UCSD-AML1 (cell line): ENCODE measurements around the gene FAM50A.

ENCODE experiments used
- DNase-seq: peaks from one replicate; lab custom pipeline; 2025; ENCODE audit not compliant: unreplicated experiment; lab: John Stamatoyannopoulos, UW

Gene FAM50A

DNA sequence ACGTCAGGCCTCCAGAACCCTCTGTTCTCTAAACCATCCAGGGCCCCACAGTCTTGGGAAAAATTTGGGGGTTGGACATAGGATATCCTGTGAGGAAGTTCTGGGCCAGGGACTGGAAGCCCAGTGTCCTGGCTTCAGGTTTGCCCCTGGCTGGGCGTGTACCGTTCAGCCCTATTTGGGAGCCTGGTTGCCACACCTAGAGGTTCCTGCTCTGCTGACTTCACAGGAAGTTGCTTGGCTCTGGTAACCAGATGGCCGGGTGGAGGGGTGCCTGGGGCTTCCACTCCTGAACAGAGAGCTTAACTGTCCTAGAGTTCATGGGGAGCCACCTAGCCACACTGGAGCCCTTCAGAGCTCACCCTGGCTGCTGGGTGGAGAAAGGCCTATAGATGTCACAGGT lies 31.5 kb upstream of the FAM50A start:
- peak; percentile 55 for DNase-seq

DNA sequence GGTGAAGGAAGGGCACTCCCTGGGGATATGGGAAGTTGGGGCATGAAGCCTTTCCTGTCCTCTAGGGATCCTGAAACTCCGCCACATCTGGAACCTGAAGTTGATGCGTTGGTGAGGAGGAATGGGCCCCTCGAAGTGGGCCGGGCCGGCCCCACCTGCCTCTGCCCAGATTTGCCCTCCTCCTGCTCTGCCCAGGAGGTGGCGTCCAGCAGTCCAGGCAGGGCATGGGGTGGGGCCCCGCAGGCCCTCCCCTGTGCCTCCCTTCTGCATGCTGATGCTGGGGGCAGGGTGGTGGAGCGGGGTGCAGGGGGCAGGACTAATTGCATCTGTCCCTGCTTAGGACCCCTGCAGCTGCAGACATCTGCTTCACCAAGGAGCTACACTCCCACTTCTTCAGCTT lies 30.8 kb upstream of the FAM50A start:
- no peak for DNase-seq

- DNase-seq: no peak
Measured at GRCh38 chrX:154417157-154417556, 26.8 kb upstream of the FAM50A start.

DNA sequence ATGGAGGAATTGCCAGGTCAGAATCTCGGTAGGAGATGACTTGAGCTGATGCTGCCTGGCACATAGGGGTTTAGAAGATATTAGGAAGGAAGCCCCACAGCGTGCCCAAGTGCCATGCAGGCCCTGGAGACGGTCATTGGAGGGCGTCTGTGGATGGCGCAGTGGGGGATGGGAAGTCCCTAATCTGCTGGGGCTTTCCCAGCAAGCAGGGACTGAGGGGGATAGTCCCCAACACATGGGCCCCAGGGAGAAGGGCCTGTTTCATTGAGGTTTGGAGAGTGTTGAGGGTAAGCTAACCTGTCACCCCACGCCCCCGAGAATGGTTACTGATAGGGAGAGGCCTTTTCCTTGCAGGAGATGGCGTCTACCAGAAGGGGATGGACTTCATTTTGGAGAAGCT lies 24.8 kb upstream of the FAM50A start:
- no peak for DNase-seq

GRCh38 chrX:154419688-154420401 lies 24.1 kb upstream of the FAM50A start:
- no peak for DNase-seq

- DNase-seq: no peak
Measured at GRCh38 chrX:154420402-154420756, 23.6 kb upstream of the FAM50A start.

DNA sequence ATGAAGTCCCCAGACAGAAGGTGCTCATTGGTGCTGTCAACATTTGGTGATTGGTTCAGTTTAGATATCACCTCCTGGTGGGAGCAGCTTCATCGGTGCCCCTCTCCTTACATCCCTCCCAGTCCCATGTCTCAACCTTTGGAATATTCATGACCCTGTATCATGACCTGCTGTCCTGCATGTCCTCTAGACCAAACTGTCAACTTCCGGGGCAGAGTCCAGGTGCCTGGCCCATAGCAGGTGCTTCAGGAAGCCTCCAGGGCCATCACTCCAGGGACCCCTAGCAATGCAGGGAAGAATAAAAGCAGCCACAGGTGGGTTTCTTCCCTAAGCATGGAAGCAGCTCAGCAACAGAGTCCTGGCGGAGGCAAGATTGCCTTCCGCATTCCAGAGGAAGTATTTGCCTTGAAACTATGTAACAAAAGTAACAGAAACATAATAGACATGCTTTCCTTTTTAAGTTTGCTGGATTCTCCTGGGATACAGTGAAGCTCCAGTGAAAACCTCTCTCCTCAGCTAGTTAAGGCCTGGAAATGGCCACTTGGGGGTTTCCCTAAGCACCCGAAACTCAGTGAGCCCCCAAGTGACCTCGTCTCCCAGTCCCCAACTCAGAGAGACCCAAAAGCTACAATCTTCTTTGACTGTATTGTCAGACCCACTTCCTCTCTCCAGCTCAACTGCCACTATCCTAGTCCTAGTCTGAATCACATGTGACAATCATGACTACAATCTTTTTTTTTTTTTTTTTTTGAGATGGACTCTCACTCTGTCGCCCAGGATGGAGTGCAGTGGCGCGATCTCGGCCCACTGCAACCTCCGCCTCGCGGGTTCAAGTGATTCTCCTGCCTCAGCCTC lies 16.8 kb upstream of the FAM50A start:
- DNase-seq: no peak

DNA sequence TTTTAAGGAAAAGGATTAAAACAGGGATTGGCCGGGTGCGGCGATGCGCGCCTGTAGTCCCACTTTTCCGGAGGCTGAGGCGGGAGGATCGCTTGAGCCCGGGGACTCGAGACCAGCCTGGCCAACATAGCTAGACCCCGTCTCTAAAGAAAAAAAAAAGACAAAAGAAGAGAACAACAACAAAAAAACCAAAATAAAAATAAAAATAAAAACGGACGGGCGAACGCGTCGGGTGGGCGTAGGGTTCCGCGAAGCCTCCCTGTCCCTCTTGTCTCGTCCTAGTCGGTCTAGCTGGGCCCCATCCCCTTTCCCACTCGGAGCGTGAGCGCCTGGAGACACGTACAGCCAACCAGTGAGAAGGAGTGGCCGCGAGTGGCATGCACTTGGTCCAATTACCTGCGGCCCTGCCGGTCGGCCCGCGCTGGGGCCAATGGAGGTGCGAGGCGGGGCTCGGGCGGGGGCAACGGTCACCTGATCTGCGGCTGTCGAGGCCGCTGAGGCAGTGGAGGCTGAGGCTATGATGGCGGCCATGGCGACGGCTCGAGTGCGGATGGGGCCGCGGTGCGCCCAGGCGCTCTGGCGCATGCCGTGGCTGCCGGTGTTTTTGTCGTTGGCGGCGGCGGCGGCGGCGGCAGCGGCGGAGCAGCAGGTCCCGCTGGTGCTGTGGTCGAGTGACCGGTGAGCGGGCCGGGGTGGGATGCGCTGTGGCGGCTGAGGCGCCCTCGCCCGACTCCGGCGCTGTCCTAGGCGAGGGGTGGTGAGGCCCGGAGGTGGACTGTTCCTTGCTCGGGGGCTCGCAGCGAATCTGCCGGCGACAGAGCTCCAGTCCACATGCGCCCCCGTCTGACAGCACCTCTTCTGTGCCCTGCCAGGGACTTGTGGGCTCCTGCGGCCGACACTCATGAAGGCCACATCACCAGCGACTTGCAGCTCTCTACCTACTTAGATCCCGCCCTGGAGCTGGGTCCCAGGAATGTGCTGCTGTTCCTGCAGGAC lies 15.5 kb upstream of the FAM50A start, which contains the start of gene ATP6AP1:
ATP6AP1 (plus strand) TSS at position 502 of the 996 bp plus-strand sequence; CDS start at position 518, 16 bp downstream.
- peak; percentile 88 for DNase-seq

DNA sequence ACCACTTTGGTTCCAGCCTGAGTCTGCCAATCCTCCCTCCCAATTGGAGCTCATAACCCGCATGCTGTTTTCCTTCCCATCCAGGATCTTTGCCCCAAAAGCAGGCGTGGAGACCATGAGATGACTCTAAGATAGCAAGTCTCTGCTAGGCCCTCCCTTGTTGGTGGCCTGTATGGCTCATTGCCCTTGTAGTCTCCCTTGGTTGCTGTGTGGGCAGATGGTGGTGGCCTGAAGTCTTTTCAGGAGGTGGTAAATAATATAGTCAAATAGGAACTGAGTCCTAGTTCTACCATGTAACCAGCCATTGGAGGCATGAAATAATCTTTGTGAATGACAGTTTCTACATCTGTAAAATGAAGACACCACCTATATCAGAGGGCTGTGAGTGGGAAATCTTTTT lies 14.2 kb upstream of the FAM50A start:
- DNase-seq: no peak

- no peak for DNase-seq
Measured at GRCh38 chrX:154430479-154430878, 13.5 kb upstream of the FAM50A start.

DNA sequence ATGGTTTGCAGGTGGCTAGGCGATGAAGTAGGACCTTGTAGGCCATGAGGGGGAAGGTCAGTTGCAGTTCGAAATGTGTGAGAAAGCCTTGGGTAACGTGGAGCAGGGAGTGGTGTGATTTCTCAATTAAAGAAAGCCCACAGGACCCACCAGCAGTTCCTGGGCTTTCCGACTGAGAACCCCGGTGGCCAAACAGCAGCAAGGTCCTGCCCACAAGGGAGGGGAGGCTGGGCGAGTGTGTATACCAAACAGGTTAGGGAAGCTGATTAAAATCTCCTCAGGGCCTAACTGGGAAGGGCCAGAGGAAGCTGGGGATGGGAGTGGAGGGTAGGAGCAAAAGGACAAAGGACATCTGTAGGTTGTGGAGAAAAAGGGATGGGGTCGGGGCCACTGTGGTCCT lies 13.0 kb upstream of the FAM50A start:
- DNase-seq: no peak

DNA sequence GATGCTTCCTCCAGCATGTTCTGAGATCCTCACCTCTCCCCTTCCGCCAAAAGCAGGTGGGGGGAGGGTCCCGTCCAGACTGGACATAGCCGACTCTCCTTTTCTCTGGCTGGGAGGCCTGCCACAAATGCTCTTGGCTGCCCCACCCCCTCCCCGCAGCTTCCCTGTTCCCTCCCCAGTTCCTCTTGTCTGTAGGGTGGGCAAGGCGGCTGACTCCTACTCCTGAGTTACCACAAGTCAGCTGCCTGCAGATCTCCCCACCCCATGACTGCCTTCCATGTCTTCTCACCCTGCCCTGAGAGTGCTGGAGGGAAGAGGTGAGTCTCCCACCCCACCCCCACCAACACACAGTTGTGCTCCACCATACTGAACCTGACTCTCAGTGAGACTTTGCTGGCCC lies 12.6 kb upstream of the FAM50A start:
- DNase-seq: peak; percentile 32

DNA sequence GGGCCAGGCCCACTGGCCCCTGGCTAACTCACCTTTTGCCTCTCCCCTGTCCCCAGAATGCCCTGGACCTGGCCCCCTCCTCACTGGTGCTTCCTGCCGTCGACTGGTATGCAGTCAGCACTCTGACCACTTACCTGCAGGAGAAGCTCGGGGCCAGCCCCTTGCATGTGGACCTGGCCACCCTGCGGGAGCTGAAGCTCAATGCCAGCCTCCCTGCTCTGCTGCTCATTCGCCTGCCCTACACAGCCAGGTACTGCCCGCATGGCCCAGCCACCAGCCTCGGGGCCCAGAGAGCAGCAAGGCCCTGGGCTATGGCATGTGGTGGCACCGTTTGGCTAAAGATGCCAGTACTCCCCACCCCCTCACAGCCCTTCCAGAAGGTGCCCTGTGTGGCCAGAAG lies 11.7 kb upstream of the FAM50A start:
- no peak for DNase-seq

- no peak for DNase-seq
Measured at GRCh38 chrX:154433605-154434004, 10.3 kb upstream of the FAM50A start.

DNA sequence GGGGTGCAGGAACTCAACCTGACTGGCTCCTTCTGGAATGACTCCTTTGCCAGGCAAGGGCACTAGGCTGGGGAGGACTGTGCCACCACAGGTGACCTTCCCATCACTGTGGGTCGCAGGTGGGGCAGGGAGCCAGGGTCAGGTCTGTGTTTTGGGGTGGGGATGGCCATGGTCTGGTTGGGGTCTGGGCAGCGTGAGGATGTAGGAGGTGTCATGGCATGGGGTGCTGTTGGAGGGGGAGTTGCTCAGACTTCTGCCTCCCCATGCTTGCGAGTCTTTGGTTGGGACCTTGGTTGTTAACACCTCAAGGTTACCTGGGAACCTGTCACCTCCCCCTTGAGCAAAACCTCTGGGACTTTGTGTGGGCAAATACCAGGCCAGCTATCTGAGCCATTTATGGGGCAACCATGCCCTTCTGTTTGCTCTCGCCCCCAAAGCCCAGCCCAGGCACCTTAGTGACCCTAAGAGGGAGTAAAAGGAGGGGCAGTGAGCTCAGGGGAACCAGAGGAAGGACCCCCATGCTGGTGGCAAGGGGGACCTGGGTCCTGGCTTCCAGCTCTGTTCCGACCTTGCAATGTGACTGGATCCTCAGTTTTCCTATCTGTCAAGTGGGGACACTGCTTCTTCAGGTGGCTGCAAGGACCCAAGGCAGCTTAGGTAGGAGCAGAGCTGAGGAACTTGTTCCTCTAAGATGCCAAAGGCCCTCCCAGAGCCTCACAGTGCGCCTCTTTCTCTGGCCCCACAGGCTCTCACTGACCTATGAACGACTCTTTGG lies 9.4 kb upstream of the FAM50A start:
- DNase-seq: no peak

DNA sequence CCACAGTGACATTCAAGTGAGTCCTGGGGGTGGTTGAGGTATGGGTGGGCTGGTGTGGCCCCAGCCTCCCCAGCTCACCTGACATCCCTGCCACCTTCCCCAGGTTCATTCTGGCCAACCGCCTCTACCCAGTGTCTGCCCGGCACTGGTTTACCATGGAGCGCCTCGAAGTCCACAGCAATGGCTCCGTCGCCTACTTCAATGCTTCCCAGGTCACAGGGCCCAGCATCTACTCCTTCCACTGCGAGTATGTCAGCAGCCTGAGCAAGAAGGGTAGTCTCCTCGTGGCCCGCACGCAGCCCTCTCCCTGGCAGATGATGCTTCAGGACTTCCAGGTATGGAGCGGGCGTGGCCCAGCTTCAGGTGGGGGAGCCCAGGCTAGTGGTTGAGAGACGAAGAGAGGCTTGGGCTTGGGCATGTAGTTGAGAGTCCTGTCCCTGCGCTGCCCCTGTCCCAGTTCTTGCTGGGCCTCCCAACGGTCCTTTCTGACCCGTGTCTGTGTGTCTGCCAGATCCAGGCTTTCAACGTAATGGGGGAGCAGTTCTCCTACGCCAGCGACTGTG lies 8.7 kb upstream of the FAM50A start:
- no peak for DNase-seq

DNA sequence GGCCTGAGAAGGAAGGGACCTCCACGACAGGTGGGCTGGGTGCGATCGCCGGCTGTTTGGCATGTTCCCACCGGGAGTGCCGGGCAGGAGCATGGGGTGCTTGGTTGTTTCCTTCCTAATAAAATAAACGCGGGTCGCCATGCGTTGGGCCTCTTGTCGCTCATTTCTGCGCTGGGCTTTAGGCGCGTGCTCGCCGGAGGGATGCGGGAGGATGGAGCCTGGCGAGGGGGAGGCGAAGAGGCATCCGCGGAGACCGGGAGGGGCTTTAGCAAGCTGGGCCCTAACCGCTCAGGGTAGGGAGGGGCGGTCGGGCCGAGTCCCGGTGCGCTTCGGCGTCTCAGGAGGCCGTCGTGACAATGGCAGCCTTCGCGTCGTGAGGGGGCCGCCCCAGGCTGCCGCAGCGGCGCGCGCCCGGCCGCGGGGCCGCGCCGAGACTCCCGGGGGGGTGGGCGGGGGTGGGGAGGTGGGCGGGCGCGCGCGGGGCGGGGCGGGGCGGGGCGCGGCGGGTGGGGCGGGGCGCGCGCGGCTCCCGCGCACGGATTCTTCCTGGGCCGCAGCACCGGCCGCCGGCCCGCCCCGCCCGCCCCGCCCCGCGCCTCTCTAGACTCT lies 7.5 kb upstream of the FAM50A start:
- DNase-seq: no peak

DNA sequence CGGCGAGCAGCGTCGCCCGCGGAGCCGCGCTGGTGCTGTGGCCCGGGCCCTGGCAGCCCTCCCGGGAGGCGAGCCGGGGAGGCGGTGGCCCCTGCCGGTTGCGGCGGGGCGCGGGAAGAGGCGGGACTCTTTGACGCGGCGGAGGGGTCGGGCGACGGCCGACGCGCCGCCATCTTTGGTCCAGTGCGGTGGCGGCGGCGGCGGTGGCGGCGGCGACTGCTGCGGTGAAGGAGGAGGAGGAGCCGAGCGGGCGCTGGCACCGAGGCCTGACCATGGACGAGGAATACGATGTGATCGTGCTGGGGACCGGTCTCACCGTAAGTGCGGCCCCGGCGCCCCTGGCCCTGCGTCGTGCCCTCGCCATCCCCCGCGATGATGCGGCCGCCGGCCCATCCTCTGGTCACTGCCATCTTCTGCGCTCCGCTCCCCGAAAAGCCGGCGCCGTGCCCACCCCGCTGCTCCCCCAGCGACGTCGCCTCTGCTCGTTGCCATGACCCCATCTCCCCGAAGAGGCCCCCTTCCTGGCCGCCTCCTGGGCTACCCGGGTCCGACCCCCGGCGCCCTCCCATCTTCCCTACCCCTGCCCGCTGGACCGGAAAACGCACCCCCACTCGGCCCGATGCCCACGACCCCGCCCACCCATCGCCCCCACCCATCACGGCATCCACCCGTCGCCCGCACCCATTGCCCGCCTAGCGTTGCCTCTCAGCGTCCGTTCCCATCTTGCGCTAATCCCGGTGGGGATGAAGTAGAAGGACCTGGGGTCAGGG lies 6.8 kb upstream of the FAM50A start, which contains the start of gene GDI1:
GDI1 (plus strand) TSS at position 172 of the 770 bp plus-strand sequence; CDS start at position 273, 101 bp downstream.
- DNase-seq: peak; percentile 47
